Stimulated activated effector memory CD8-positive, alpha-beta T cell treated with anti-CD3 and anti-CD28 coated beads, Interleukin-12 subunit alpha, Interleukin-12 subunit beta, amount 100 ng/mL, for 72 hours (primary cell): ENCODE results near the gene FGD5.

Experiments
- ATAC-seq: fragments of 150-1000 bp; cut with Tn5 transposase; 2 replicates; pipeline ENCODE4 v1.10.0; 2021
- DNase-seq, 2 donors: peaks; one replicate each; pipeline ENCODE4 v3.0.0; 2021 to 2022; ENCODE audit warnings: low spot score in 2 of 2
- H3K27ac Mint-ChIP-seq: one replicate; pipeline ENCODE4 v1.8.0; 2022; ENCODE audit warnings: mild to moderate bottlenecking, mixed read lengths
- H3K36me3 Mint-ChIP-seq: one replicate; pipeline ENCODE4 v1.8.0; 2022; ENCODE audit warnings: mild to moderate bottlenecking, mixed read lengths
- H3K4me1 Mint-ChIP-seq: one replicate; pipeline ENCODE4 v1.8.0; 2022; ENCODE audit warnings: mixed read lengths
- H3K4me3 Mint-ChIP-seq: one replicate; pipeline ENCODE4 v1.8.0; 2022; ENCODE audit warnings: mild to moderate bottlenecking, mixed read lengths
- H3K9me3 Mint-ChIP-seq: one replicate; pipeline ENCODE4 v1.8.0; 2022; ENCODE audit warnings: mixed read lengths

Gene FGD5

DNA sequence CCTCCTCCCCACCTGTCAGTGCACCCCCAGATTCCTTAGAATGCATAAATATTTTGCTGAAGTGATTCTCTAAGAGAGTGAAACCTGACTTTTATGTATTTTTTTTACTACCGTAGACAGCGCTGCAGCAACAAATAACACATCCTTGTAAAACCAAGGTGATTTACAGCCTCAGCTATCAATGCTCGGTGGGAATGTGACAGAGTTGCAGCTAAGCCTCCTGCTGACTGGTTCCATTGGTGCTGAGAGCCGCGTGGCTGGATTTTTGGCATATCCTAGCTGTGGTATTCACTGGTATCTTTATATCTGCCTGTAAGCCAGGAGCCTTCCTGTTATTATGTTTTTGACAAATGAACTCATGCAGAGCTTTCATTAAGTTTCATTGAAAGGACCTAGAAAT lies 11.0 kb downstream of the FGD5 start:
- no peak for DNase-seq
- H3K9me3 Mint-ChIP-seq = no peaks in the 10 kb centered on the region
- no peak overlapping the region for H3K27ac Mint-ChIP-seq
- ATAC-seq = no peak
- H3K4me1 Mint-ChIP-seq = no peaks in the 10 kb centered on the region
- no peak overlapping the region for H3K4me3 Mint-ChIP-seq
- H3K36me3 Mint-ChIP-seq = no peaks in the 10 kb centered on the region

DNA sequence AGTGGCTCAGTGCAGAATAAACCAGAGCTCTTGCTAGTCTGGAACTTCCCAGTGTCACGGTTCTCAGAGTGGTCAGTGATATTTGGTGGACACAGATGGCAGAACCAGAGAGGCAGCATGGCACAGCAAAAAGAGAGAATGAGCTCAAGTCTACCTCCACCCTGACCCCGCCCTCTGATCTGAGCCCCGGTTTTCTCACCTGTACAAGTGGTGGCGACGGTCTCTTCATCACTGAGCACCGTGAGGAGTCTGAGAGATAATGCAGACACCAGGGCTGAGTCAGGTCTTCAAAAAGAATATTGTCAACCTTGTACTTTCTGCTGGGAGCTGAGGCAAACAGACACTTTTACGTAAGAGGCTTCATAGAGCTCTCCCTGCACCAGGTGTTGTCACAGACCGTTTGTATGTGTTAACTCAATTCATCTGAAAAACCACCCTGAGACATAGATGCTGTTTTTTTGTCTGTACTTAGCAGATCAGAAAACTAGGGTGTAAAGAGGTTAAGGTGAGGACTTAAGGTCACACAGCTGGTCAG lies 13.2 kb downstream of the FGD5 start:
- H3K27ac Mint-ChIP-seq = no peak overlapping the region
- H3K36me3 Mint-ChIP-seq = no peaks in the 10 kb centered on the region
- no peaks in the 10 kb centered on the region for H3K9me3 Mint-ChIP-seq
- H3K4me3 Mint-ChIP-seq = no peak overlapping the region
- ATAC-seq (no peak), DNase-seq (no peak)
- no peaks in the 10 kb centered on the region for H3K4me1 Mint-ChIP-seq

- no peaks in the 10 kb centered on the region for H3K9me3 Mint-ChIP-seq
- no peaks in the 10 kb centered on the region for H3K4me1 Mint-ChIP-seq
- H3K4me3 Mint-ChIP-seq = no peak overlapping the region
- ATAC-seq (no peak), DNase-seq (no peak)
- H3K36me3 Mint-ChIP-seq = no peaks in the 10 kb centered on the region
- H3K27ac Mint-ChIP-seq = no peak overlapping the region
Measured at GRCh38 chr3:14832975-14833722, 14.4 kb downstream of the FGD5 start.

GRCh38 chr3:14834121-14834520 lies 15.4 kb downstream of the FGD5 start:
- Mint-ChIP-seq H3K4me3 (no peak overlapping the region), H3K9me3 (no peaks in the 10 kb centered on the region), H3K36me3 (no peaks in the 10 kb centered on the region), H3K27ac (no peak overlapping the region), H3K4me1 (no peaks in the 10 kb centered on the region)
- ATAC-seq (no peak), DNase-seq (no peak)

- Mint-ChIP-seq H3K4me1 (no peaks in the 10 kb centered on the region), H3K4me3 (no peak overlapping the region), H3K36me3 (no peaks in the 10 kb centered on the region), H3K27ac (no peak overlapping the region), H3K9me3 (no peaks in the 10 kb centered on the region)
- DNase-seq (no peak), ATAC-seq (no peak)
Measured at GRCh38 chr3:14834807-14835466, 16.2 kb downstream of the FGD5 start.

DNA sequence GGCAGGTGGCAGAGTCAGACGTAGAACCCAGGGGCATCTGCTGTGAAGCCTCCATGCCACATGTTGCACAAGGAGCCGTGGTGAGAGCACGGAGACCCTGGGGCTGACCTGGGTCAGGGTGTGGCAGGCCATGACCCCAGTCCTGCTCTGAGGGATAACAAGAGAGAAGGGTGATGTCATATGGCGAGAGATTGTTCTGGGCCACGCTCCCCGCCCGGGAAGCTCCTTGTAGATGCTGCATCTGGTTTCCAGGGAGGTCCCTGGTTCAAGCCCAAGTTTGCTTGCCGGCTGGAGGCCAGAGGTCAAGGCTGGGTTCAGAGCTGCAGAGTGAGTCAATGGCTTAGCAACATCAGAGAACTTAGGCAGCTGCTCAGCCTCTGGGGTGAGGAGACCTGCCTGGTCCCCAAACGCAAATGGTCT lies 17.3 kb downstream of the FGD5 start:
- ATAC-seq = no peak
- H3K4me1 Mint-ChIP-seq = no peaks in the 10 kb centered on the region
- H3K36me3 Mint-ChIP-seq = no peaks in the 10 kb centered on the region
- H3K27ac Mint-ChIP-seq = no peak overlapping the region
- H3K4me3 Mint-ChIP-seq = no peak overlapping the region
- DNase-seq = no peak
- no peaks in the 10 kb centered on the region for H3K9me3 Mint-ChIP-seq

DNA sequence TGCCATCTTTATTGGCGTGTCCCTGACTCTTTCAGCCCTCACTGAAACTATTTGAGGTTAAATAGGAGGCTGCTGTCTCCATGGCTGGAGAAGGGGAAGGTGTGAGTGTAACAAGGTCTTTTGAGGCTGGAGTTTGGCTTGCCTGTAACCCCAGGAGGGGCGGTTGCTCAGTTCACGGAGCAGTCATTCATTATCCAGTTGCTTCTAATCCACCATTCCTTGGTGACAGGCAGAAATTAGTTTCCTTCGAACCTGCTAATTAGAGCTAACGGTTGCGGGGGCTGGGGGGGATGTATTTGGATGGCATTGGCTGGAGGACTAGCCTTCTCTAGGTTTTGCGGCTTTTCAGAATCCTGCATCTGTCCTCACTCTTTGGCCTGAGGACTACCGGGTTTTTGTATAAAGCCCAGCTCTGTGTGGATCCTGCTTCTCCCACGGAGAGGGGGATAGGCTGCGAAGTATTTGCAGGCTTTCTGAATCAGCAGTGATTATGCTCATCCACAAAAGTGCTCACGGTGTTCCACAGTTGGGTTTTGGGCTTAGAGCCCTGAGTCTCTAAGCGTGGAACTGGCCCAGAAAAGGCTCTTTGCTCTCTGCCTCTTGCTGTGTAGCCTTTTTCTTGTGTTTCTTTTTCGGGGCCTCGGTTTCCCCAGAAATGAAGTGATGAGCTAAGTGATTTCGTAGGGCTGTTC lies 18.6 kb downstream of the FGD5 start:
- no peak for ATAC-seq
- Mint-ChIP-seq H3K36me3 (no peaks in the 10 kb centered on the region), H3K4me1 (no peaks in the 10 kb centered on the region), H3K9me3 (no peaks in the 10 kb centered on the region), H3K27ac (no peak overlapping the region), H3K4me3 (no peak overlapping the region)
- no peak for DNase-seq

DNA sequence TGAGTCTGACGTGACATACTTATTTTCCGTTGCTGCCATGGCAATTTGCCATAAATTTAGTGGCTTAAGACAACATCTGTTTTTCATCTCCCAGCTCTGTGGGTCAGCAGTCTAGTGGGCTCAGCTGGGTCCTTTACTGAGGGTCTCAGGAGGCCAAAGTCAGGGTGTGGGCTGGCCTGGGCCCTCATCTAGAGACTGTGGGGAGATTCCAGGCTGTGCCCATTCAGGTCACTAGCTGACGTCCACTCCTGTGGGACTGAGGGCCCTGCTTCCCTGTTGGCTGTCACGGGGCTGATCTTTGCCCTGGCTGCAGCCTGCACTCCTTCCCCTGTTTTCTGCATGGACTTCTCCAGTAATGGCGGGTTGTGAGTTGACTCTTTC lies 19.1 kb downstream of the FGD5 start:
- ATAC-seq (no peak), DNase-seq (no peak)
- no peak overlapping the region for H3K4me3 Mint-ChIP-seq
- no peaks in the 10 kb centered on the region for H3K36me3 Mint-ChIP-seq
- H3K27ac Mint-ChIP-seq = no peak overlapping the region
- H3K9me3 Mint-ChIP-seq = no peaks in the 10 kb centered on the region
- H3K4me1 Mint-ChIP-seq = no peaks in the 10 kb centered on the region

DNA sequence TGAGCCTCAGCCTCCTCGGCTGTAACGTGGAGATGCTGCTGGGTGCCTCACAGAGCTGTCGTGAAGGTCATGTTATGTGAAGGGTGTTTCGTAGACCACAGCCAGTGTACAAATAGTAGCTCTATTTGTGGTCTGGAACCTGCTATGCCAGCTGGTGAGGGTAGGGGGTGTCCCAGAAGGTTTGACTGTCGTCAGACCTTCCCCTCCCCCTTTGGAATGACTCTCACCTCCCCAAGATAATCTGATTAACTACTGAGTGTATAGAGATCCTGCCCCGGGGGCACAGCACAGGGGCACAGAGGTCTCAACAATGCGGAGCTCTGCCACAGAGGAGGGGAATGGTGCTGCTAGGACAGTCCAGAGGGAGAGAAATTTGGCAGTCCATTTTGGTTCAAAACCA lies 20.5 kb downstream of the FGD5 start:
- Mint-ChIP-seq H3K9me3 (no peaks in the 10 kb centered on the region), H3K4me1 (no peaks in the 10 kb centered on the region), H3K4me3 (no peak overlapping the region), H3K36me3 (no peaks in the 10 kb centered on the region), H3K27ac (no peak overlapping the region)
- ATAC-seq = no peak
- no peak for DNase-seq

DNA sequence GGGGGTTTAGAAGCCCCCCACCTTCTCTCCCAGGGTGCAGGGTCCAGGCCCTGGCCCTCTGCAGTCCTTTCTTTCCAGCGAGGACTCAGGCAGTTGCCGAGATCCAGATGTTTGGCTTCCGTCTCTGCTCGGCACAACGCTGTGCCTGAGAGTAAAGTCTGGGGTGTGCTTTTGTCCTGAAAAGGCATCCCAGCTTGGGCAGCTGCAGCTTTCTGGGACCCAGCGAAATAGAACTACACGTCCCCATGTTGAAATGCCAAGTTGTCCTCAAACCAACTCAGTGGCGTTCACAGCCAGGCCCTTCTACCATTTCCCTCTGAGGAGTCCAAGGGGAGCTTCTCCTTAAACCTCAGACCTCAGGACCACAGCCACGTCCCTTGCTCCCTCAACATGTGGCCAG lies 23.1 kb downstream of the FGD5 start:
- DNase-seq (no peak), ATAC-seq (peak; percentile 3)
- Mint-ChIP-seq H3K9me3 (no peaks in the 10 kb centered on the region), H3K27ac (no peak overlapping the region), H3K36me3 (no peaks in the 10 kb centered on the region), H3K4me1 (no peaks in the 10 kb centered on the region), H3K4me3 (no peak overlapping the region)

DNA sequence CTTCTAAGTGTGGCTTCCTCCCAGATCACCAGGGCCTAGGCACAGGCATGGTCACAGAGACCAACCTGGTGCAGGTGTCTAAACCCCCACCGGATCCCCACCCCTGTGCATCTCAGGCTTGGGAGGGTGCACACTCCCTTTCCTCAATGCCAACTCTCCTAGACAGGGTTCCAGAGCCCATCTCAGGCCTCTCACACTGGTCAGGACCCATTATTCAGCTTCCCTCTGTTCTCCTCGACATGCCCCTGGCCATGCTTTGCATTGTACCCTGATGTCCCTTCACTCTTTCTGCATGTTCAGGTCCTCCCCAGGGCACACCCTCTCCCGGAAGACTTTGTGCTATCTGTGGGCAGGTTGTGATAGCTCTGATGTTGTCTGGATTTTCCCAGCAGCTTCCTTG lies 23.5 kb downstream of the FGD5 start:
- Mint-ChIP-seq H3K4me3 (no peak overlapping the region), H3K36me3 (no peaks in the 10 kb centered on the region), H3K4me1 (no peaks in the 10 kb centered on the region), H3K9me3 (no peaks in the 10 kb centered on the region), H3K27ac (no peak overlapping the region)
- ATAC-seq (peak; percentile 27), DNase-seq (no peak)

DNA sequence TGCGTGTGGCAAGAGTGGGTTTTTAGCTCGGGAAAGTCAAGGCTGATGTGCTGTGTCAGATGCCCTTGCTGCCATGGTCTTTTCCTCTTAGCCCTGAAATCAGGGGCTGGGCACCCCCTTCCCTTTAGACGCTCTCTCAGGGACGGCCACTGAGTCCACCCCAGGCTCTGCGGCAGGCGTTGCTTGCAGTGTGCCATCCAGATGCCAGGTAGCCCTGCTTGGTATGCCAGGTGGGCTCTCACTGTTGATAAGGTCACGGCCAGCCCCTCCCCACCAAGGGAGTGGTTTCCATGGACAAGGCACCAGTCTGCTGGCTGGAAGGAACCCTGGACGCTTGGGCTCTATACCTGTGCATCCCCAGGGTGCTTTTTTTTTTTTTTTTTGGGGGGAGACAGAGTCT lies 24.6 kb downstream of the FGD5 start:
- Mint-ChIP-seq H3K36me3 (no peaks in the 10 kb centered on the region), H3K9me3 (no peaks in the 10 kb centered on the region), H3K4me1 (peaks cover 8% of the 10 kb centered on the region), H3K27ac (no peak overlapping the region), H3K4me3 (no peak overlapping the region)
- DNase-seq (no peak), ATAC-seq (no peak)

DNA sequence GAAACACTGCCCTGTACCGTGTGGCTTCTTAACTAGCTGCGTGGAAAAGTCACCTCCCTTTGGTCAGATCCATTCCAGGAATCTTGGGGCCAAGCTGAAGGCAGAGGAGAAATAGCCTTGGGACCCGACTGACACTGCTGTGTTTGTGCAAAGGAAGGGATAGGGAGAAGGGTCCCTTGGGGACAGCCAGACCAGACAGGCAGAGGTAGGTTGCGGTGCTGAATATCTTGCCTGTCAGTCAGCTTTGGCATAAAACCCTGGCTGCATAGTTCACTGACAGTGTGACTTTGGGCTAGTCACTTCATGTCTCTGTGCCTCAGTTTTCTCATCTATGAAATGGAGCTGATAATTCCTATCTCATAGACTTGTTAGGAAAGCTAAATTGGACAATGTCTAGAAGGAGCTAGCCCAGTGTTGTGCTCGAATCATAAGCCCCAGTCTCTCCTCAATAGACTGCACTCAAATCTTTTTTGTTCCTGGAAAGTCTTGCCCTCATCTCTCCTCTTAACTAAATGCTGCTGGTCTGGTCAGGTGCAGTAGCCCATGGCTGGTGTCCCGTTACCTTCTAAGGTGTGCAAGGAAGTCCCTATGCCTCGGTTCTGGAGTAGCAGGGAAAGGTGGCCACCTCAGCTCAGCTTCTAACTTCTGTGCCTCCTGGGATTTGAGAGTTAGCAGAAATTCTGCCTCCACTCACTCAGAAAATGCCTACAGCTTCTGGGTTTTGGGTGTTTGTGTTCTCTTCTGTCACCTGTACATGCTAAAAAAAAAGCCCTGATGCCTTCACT lies 25.8 kb downstream of the FGD5 start:
- H3K27ac Mint-ChIP-seq = no peak overlapping the region
- ATAC-seq = no peak
- no peaks in the 10 kb centered on the region for H3K9me3 Mint-ChIP-seq
- H3K4me3 Mint-ChIP-seq = no peak overlapping the region
- H3K4me1 Mint-ChIP-seq = peaks cover 9% of the 10 kb centered on the region
- H3K36me3 Mint-ChIP-seq = no peaks in the 10 kb centered on the region
- no peak for DNase-seq

DNA sequence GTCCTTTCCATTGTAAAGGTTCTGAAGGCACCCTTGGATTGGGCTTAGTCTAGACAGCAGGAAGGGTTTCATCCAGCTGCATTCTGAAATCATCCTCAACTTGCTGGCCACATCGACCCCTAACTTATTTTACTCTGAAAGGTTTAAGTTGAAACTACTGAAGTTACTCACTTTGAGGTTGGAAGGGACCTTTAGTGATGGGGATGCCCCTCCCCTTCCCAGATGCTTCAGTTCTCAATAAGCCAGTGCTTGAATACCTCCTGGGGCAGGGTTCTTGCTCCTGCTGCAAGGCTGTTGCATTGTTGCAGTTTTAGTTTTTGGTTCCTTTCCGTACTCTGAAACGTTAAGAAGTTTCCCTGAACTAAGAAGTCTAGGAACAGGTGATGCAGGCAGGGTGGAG lies 26.4 kb downstream of the FGD5 start:
- H3K4me1 Mint-ChIP-seq = peaks cover 9% of the 10 kb centered on the region
- ATAC-seq = peak; percentile 45
- no peak overlapping the region for H3K4me3 Mint-ChIP-seq
- H3K36me3 Mint-ChIP-seq = no peaks in the 10 kb centered on the region
- DNase-seq = no peak
- H3K27ac Mint-ChIP-seq = no peak overlapping the region
- no peaks in the 10 kb centered on the region for H3K9me3 Mint-ChIP-seq

DNA sequence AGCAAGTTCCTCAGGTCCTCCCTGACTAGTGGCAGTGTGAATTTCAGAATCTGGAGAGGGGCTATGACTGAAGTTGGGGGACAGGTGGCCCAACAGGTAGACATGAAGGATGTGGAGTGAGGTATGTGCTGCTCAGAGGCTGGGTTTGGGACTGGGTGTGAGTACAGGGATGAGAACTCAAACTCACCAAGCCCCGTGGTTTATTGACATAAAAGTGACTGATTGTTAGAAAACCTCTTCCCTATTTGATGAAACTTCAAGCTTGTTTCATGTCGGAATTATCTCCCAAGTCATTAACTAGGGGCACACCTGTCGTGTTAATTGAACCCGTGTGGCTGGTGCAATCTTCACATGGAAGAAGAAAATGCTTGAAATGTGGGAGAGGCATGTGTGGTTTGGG lies 27.1 kb downstream of the FGD5 start:
- Mint-ChIP-seq H3K4me3 (no peak overlapping the region), H3K27ac (no peak overlapping the region), H3K4me1 (peaks cover 13% of the 10 kb centered on the region), H3K36me3 (no peaks in the 10 kb centered on the region), H3K9me3 (no peaks in the 10 kb centered on the region)
- DNase-seq = no peak
- no peak for ATAC-seq
